ENCODE data around the gene BRCA2.
"Not testable (repeated sequence)": the region's sequence is repeated elsewhere in the genome, so short reads cannot be mapped to it uniquely, and the experiment has no call there.

The BRCA2 gene

DNA sequence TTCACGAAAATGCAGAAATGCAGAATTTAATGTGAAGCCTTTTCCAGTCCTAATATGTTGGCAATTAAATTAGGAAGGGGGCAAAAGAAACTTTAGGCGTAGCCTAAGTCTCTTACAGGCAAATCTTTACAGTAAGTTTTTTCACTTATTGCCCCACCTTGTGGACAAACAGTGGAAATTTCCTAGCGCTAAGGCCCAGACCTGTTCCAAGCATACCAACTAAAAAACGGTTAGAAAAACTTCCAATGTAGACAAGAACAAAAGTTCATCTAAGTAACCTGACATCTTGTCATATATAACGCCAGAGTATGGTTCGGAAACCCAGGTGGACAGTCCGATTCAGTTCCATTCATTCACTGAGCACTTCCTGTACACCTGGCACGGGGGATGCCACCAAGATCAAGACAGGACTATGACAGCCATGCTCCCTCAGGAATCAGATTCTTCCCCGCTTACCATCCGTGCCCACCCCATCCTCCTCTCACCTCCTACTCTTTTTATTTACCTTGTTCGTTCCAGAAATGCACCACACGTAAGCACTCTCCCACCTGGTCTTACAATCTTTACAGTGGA is 5.1 kb upstream of the BRCA2 start:
- peak; percentile 5 for DNase-seq (ENCODE audit: low read depth)

DNA sequence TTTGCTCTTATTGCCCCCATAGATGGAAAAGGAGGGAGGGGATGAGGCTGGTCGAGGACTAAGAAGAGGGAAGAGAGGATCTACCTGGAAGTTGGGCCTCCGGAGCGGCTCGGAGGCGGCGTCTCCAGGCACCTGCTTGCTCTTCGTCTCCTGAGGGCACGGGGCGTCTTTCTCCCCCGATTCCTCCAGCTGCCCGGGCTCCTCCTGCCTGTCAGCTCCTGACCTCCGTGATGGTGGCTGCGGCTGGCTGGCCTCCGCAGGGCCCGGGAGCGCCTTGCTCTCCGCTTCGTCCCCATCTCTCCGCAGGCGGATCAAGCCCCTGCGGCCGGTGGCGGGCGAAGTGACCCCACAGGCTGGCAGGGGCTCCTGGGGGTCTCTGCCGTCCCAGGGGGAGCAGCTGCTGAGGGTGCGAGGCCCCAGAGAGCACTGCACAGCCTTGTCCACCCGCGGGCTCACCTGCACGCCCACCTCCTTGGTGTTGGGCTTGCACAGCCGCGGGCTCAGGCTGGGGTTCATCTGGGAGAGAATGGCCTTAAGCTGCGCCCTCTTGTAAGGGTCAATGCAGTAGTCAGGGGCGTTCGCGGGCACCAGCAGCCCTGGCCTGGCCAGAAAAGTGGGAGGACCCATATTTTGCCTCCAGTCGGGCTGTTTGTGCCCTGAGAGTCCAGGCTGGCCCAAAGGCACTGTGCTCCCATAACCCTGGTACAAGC is 4.0 kb upstream of the BRCA2 start:
- no peak for DNase-seq (ENCODE audit: low read depth)

DNA sequence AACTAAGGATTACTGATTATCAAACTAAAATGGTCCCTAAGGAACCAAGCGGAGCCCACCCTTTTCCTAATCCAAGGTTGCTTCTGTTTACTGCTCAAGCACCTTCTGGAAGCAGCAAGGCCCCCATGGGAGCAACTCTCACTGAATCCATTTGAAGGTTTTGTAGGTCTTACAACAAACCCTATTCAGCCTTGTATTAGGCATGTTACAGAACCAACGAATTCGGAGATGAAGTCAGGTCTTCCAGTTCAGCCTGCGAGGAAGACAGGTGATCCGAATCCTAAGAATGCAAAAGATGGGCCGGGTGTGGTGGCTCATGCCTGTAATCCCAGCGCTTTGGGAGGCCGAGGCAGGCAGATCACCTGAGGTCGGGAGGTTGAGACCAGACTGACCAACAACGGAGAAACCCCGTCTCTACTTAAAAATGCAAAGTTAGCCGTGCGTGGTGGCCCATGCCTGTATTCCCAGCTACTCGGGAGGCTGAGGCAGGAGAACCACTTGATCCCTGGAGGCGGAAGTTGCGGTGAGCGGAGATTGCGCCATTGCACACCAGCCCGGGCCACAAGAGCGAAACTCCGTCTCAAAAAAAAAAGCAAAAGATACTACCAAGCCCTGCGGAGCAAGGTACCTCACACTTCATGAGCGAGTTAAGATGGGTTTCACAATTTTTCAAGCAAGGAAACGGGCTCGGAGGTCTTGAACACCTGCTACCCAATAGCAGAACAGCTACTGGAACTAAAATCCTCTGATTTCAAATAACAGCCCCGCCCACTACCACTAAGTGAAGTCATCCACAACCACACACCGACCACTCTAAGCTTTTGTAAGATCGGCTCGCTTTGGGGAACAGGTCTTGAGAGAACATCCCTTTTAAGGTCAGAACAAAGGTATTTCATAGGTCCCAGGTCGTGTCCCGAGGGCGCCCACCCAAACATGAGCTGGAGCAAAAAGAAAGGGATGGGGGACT is 754 bp upstream of the BRCA2 start:
- peak; percentile 25 for DNase-seq (ENCODE audit: low read depth)

DNA sequence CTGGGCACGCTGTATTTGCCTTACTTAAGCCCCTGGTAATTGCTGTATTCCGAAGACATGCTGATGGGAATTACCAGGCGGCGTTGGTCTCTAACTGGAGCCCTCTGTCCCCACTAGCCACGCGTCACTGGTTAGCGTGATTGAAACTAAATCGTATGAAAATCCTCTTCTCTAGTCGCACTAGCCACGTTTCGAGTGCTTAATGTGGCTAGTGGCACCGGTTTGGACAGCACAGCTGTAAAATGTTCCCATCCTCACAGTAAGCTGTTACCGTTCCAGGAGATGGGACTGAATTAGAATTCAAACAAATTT is 676 bp downstream of the BRCA2 start:
- no peak for DNase-seq (ENCODE audit: low read depth)

DNA sequence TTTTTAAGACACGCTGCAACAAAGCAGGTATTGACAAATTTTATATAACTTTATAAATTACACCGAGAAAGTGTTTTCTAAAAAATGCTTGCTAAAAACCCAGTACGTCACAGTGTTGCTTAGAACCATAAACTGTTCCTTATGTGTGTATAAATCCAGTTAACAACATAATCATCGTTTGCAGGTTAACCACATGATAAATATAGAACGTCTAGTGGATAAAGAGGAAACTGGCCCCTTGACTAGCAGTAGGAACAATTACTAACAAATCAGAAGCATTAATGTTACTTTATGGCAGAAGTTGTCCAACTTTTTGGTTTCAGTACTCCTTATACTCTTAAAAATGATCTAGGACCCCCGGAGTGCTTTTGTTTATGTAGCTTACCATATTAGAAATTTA is 1.2 kb downstream of the BRCA2 start:
- DNase-seq (ENCODE audit: low read depth) = no peak

DNA sequence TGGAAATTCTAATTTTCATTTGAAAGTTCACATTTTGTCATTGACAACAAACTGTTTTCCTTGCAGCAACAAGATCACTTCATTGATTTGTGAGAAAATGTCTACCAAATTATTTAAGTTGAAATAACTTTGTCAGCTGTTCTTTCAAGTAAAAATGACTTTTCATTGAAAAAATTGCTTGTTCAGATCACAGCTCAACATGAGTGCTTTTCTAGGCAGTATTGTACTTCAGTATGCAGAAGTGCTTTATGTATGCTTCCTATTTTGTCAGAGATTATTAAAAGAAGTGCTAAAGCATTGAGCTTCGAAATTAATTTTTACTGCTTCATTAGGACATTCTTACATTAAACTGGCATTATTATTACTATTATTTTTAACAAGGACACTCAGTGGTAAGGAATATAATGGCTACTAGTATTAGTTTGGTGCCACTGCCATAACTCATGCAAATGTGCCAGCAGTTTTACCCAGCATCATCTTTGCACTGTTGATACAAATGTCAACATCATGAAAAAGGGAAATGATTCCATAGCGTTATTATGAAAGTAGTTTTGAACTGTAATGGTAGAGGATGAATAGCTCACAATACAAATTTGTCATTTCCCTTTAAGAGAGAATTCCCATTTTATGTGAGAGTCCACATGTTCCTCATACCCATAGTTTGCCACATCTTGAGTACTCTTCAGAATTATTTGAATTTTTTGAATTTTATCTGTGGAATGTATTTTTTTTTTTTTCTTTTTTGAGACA is 2.6 kb downstream of the BRCA2 start:
- no peak for DNase-seq (ENCODE audit: low read depth)

DNA sequence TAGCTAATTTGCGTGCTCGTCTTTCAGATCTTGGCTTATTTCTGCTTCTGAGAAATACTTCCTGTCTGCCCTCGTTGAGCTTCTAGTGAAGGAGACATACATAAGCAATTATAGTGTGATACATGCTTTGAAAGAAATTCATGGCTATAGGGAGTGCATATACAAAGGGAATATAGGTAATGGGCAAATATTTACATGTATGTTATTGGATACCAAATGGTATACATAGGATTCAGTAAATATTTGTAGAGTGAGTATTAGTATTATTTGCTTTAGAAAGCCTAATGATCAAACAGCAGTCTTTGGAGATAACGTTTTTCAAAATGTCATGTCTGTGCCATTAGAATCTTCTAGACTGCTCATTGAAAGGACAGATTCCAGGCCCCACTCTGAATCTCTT is 5.2 kb downstream of the BRCA2 start:
- DNase-seq (ENCODE audit: low read depth) = no peak

DNA sequence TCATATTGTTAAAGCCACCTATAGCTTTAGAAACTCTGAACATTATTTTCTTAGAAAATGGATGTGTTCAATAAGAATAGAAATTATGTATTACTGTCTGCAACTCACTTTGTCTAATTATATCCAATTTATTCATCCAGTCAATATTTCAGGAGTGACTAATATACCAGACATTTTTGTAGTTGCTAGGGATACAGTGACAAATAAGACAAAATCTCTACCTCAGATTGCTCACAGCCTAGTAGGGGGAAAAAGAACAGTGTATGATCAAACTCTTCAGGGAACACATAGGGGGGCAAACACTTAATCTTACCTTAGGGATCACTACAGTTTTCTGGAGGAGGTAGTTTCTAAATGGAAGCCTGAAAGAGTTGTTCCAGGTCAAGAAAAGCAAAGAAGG is 8.6 kb downstream of the BRCA2 start:
- DNase-seq (ENCODE audit: low read depth) = no peak

DNA sequence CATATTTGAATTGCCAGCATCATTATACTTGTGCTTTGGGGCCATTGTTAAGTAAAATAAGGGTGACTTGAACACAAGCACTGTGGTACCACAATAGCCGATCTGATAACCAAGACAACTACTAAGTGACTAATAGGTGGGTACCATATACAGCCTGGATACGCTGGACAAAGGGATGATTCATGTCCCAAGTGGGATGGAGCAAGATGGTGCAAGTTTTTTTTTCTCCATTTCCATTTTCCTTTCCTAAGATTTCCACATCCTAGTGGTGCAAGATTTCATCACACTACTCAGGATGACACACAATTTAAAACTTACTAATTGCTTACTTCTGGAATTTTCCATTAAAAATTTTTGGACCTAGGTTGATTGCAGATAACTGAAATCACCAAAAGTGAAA is 15.1 kb downstream of the BRCA2 start:
- DNase-seq (ENCODE audit: low read depth) = no peak

DNA sequence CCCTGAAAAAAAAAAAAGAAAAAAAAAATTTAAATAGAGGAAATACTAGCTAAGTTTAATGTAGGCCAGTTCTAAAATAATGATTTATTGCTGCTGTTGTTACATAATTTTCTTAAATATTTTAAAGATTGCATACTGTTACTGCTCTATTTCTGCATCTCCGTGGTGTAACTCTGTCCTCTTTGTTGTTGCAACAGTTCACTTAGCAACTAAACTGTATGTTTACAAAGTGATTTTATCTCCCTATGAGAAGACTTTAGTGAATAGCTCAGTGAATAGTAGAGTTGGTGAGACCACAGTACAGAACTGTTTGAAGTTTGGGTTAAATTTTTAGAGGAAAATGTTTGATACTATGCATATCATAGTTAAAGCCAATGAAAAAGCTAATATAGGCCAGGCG is 19.4 kb downstream of the BRCA2 start:
- DNase-seq (ENCODE audit: low read depth) = no peak

DNA sequence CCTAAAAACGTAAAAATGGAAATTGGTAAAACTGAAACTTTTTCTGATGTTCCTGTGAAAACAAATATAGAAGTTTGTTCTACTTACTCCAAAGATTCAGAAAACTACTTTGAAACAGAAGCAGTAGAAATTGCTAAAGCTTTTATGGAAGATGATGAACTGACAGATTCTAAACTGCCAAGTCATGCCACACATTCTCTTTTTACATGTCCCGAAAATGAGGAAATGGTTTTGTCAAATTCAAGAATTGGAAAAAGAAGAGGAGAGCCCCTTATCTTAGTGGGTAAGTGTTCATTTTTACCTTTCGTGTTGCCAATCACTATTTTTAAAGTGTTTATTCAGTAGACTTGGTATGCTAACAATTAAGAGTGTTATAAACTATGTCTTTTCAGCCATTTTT is 25.6 kb downstream of the BRCA2 start:
- DNase-seq (ENCODE audit: low read depth) = no peak

DNA sequence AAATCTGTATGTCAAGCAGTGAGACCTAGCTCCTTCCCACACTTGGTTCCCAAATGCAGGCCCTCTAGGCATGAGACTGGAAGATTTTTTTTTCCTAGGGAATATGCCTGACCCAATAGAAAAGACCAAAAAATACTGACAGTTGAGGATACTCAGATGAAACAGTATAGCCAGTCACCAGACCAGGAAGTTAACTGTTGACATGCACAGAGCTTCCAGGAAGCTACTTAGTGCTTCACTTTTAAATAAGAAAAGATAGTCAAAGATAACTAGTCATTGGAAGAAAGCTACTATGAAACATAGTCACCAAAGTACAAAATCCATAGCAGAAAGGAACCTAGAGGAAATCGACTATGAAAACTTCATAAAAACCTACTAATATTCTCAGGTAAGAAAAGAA is 32.3 kb downstream of the BRCA2 start:
- no peak for DNase-seq (ENCODE audit: low read depth)

DNA sequence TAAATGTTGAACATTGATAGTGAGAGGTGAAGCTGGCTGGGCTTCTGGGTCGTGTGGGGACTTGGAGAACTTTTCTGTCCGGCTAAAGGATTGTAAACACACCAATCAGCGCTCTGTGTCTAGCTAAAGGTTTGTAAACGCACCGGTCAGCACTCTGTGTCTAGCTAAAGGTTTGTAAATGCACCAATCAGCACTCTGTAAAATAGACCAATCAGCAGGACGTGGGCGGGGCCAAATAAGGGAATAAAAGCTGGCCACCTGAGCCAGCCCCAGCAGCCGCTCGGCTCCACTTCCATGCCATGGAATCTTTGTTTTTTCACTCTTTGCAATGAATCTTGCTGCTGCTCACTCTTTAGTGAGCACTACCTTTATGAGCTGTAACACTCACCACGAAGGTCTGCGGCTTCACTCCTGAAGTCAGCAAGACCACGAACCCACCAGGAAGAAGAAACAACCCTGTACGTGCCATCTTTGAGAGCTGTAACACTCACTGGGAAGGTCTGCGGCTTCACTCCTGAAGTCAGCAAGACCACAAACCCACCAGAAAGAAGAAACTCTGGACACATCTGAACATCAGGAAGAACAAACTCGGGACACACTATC is 35.6 kb downstream of the BRCA2 start:
- DNase-seq (ENCODE audit: low read depth) = not testable (repeated sequence)

DNA sequence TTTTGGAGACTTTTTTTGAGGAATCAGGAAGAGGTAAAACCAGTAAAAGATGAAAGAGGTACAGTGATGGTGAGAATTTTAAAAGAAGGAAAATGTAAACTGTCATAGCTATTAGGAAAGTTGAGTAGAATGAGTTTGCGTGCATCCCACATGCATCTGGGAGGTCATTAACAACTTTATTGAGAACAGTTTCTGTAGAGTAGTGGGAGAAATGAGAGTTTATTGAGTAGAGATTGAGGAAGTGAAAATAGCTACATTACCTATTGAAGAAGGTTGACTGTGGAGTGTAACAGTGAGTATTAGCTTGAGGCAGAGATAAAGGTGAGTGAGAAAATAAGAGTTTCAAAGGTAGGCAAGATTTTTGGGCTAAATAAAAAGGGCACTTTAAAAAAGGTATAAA is 38.7 kb downstream of the BRCA2 start:
- DNase-seq (ENCODE audit: low read depth) = no peak

DNA sequence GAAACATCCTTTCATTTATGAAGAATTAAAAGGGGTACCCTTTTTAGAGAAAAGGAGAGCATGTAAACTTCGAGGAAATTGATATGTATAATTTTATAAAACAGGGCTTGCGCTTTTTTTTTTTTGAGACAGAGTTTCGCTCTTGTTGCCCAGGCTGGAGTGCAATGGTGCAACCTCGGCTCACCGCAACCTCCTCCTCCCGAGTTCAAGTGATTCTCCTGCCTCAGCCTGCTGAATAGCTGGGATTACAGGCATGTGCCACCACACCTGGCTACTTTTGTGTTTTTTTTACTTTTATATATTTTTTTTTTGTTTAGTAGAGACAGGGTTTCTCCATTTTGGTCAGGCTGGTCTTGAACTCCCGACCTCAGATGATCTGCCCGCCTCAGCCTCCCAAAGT is 40.6 kb downstream of the BRCA2 start:
- DNase-seq (ENCODE audit: low read depth) = not testable (repeated sequence)

DNA sequence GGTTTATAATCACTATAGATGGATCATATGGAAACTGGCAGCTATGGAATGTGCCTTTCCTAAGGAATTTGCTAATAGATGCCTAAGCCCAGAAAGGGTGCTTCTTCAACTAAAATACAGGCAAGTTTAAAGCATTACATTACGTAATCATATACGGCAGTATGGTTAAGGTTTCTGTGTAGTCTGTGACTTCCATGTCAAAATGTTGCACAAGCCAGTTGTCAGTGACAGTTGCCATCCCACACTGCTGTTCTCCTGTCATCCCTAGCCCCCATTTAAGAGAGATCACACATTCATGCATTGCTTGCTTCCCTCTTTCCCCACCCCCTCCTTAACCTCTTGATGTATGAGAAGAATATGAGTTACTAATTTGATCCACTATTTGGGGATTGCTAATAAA is 47.3 kb downstream of the BRCA2 start:
- DNase-seq (ENCODE audit: low read depth) = no peak

DNA sequence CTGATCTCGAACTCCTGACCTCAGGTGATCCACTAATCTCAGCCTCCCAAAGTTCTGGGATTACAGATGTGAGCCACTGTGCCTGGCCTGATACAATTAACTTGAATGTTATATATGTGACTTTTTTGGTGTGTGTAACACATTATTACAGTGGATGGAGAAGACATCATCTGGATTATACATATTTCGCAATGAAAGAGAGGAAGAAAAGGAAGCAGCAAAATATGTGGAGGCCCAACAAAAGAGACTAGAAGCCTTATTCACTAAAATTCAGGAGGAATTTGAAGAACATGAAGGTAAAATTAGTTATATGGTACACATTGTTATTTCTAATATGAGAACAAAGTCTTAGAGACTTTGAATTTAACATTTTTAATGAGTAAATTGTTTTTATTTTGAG is 55.5 kb downstream of the BRCA2 start:
- no peak for DNase-seq (ENCODE audit: low read depth)

DNA sequence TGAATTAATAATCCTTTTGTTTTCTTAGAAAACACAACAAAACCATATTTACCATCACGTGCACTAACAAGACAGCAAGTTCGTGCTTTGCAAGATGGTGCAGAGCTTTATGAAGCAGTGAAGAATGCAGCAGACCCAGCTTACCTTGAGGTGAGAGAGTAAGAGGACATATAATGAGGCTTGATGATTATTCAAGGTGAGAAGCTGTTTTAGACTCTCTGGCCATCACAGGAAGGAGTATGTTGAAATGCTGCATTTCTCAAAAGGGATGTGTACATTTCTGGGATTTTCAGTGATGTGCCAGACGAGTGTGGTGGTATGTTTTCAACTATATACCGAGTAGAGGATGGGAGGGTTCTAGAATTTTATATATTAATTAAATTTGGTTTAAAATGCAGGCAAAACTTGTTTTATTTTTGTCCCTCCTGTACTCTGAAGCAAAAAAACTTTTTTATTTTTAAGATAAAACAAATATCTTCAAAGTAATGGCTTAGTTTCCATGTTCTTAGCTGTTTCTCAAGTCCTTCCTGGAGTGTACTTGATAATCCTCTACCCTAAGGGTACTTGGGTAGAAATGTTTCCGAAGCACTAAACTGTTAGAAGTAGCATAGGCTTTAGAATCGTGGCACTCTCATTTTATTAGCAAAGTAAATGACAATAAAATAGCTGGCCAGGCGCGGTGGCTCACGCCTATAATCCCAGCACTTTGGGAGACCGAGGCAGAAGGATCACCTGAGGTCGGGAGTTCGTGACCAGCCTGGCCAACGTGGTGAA is 61.5 kb downstream of the BRCA2 start:
- DNase-seq (ENCODE audit: low read depth) = no peak

DNA sequence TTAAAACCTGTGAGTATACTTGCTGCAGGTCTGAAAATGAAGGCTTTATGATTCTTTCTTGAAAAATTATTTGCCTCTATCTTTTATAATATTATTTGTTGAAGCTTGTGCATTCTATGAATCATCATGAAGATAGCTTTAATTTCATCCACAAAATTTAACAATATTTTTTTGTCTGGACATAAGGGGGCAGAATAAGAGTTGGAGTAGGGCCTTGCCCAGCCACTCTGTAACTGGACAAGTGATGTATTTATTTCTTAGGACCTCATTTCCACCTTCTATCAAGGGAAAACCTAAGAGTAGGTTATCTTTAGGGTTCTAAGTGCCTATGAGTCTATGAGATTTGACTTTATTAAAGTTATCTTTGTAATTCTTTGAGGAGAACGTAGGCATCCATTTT is 62.7 kb downstream of the BRCA2 start:
- DNase-seq (ENCODE audit: low read depth) = no peak

DNA sequence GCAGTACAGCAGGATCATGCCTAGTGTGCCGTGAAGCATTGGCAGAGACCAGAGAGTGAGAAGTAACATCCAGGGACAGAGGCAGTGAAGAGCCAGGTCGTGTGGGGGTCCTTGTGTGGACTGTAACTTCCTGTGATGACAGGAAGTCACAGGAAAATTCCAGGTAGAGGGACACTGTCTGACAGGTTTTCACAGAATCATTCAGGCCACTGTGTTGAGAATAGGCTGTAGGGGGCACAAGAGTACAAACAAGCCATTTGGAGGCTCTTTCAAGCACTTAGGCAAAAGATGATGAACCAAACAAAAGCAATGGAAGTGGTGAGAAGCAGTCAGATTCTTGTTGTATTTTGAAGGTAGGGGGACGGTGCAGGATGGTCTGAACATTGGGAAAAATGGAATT is 66.2 kb downstream of the BRCA2 start:
- DNase-seq (ENCODE audit: low read depth) = no peak

DNA sequence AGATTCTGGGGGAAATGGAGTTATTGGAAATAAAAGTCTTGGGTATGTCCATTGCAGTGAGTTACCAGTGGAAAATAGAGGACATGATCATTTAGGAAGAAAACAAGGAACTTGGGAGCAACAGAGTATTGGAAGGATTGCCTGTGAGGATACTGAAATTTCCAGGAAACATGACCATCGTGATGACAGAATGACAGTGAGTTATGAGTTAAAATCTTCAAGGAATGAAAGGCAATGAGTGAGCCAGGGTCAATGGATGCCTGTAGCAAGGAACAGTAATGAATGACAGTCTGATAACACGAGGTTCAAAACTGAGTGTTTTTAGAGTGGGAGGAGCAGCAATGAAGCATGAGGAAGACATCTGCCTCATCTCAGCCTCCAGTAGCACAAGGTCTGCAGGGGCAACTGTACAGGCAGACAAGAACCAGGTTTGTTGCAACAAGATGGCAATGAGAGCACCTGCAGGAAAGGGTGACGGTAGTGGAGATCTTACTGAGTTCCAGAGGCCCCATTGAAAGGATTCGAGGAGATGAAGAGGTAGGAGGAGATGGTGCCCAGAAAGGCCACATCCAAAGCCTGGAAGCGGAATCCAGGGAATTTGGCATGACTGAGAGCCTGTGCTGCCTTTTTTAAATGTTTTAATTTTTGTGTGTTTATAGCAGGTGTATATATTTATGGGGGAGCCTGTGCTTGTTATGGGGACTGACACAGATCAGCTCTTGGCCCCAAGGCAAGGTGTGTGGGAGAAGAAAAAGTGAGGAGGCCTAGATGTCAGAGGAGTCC is 68.7 kb downstream of the BRCA2 start:
- DNase-seq (ENCODE audit: low read depth) = no peak

All from CMK (cell line).